ENCODE data around the gene RNF144A.

The RNF144A gene

GRCh38 chr2:7027411-7027810 is 110.2 kb downstream of the RNF144A start:
- TF ChIP-seq FOXM1 (IDR thresholded peaks at IDR 0.05; ENCODE audit: borderline replicate concordance, low read depth) (no peak), TCF12 (IDR thresholded peaks at IDR 0.05; ENCODE audit: low read depth) (no peak), REST (IDR thresholded peaks at IDR 0.05; ENCODE audit: low read depth) (no peak), USF1 (IDR thresholded peaks at IDR 0.05) (no peak), RAD21 (IDR thresholded peaks at IDR 0.05; ENCODE audit: low read depth) (no peak), EP300 (IDR thresholded peaks at IDR 0.05; ENCODE audit: borderline replicate concordance) (no peak), TEAD4 (IDR thresholded peaks at IDR 0.05) (no peak), MAX (IDR thresholded peaks at IDR 0.05) (no peak), EGR1 (IDR thresholded peaks at IDR 0.05) (no peak), CEBPB (IDR thresholded peaks at IDR 0.05) (no peak)

- no peak for TF ChIP-seq TCF12 (IDR thresholded peaks at IDR 0.05; ENCODE audit: low read depth)
- no peak for TF ChIP-seq TEAD4 (IDR thresholded peaks at IDR 0.05)
- TF ChIP-seq EGR1 (IDR thresholded peaks at IDR 0.05), result no peak
- no peak for TF ChIP-seq RAD21 (IDR thresholded peaks at IDR 0.05; ENCODE audit: low read depth)
- no peak for TF ChIP-seq ZBTB7A (IDR thresholded peaks at IDR 0.05; ENCODE audit: low read depth)
- no peak for TF ChIP-seq USF1 (IDR thresholded peaks at IDR 0.05)
- no peak for TF ChIP-seq TAF1 (IDR thresholded peaks at IDR 0.05; ENCODE audit: low read depth)
- TF ChIP-seq EP300 (IDR thresholded peaks at IDR 0.05; ENCODE audit: borderline replicate concordance), result no peak
- no peak for TF ChIP-seq NFIC (IDR thresholded peaks at IDR 0.05)
- no peak for TF ChIP-seq CEBPB (IDR thresholded peaks at IDR 0.05)
- TF ChIP-seq FOXM1 (IDR thresholded peaks at IDR 0.05; ENCODE audit: borderline replicate concordance, low read depth), result no peak
- no peak for TF ChIP-seq REST (IDR thresholded peaks at IDR 0.05; ENCODE audit: low read depth)
- TF ChIP-seq CREB1 (IDR thresholded peaks at IDR 0.05; ENCODE audit: low read depth), result no peak
These were observed 110.9 kb downstream of the RNF144A start for GRCh38 chr2:7027956-7028655.

GRCh38 chr2:7028846-7029245 is 111.6 kb downstream of the RNF144A start:
- TF ChIP-seq FOXM1 (IDR thresholded peaks at IDR 0.05; ENCODE audit: borderline replicate concordance, low read depth), result no peak
- TF ChIP-seq TEAD4 (IDR thresholded peaks at IDR 0.05), result no peak
- TF ChIP-seq RAD21 (IDR thresholded peaks at IDR 0.05; ENCODE audit: low read depth), result no peak
- no peak for TF ChIP-seq EP300 (IDR thresholded peaks at IDR 0.05; ENCODE audit: borderline replicate concordance)
- TF ChIP-seq ZBTB7A (IDR thresholded peaks at IDR 0.05; ENCODE audit: low read depth), result no peak
- no peak for TF ChIP-seq TCF12 (IDR thresholded peaks at IDR 0.05; ENCODE audit: low read depth)
- no peak for TF ChIP-seq YY1 (IDR thresholded peaks at IDR 0.05; ENCODE audit: low read depth)
- no peak for TF ChIP-seq REST (IDR thresholded peaks at IDR 0.05; ENCODE audit: low read depth)
- TF ChIP-seq EGR1 (IDR thresholded peaks at IDR 0.05), result no peak
- TF ChIP-seq CREB1 (IDR thresholded peaks at IDR 0.05; ENCODE audit: low read depth), result no peak
- TF ChIP-seq TAF1 (IDR thresholded peaks at IDR 0.05; ENCODE audit: low read depth), result no peak
- no peak for TF ChIP-seq CEBPB (IDR thresholded peaks at IDR 0.05)
- no peak for TF ChIP-seq USF1 (IDR thresholded peaks at IDR 0.05)

All from Ishikawa (cell line).